ENCODE data around the gene PILRA.
"Not testable (repeated sequence)": the region's sequence is repeated elsewhere in the genome, so short reads cannot be mapped to it uniquely, and the experiment has no call there.

The PILRA gene

GRCh38 chr7:100358027-100358856 is 15.0 kb upstream of the PILRA start, which contains the start of gene PILRB:
Gene PILRB (plus strand): TSS chr7:100358117. CDS start chr7:100358303, 186 bp downstream.
- DNase-seq = no peak

- DNase-seq = no peak
Measured at GRCh38 chr7:100358857-100359212, 14.5 kb upstream of the PILRA start.

- no peak for DNase-seq
Measured at GRCh38 chr7:100360135-100360854, 13.0 kb upstream of the PILRA start.

- no peak for DNase-seq
Measured at GRCh38 chr7:100363098-100363497, 10.2 kb upstream of the PILRA start.

- DNase-seq = not testable (repeated sequence)
Measured at GRCh38 chr7:100363797-100364196, 9.5 kb upstream of the PILRA start.

- no peak for DNase-seq
Measured at GRCh38 chr7:100364480-100364879, 8.8 kb upstream of the PILRA start.

- not testable (repeated sequence) for DNase-seq
Measured at GRCh38 chr7:100365998-100366367, 7.3 kb upstream of the PILRA start.

GRCh38 chr7:100366411-100367250 is 6.7 kb upstream of the PILRA start:
- DNase-seq = no peak

GRCh38 chr7:100367251-100367620 is 6.1 kb upstream of the PILRA start:
- no peak for DNase-seq

- no peak for DNase-seq
Measured at GRCh38 chr7:100367676-100368613, 5.3 kb upstream of the PILRA start.

- no peak for DNase-seq
Measured at GRCh38 chr7:100369105-100369504, 4.2 kb upstream of the PILRA start.

GRCh38 chr7:100370303-100370702 is 3.0 kb upstream of the PILRA start:
- no peak for DNase-seq

- no peak for DNase-seq
Measured at GRCh38 chr7:100370746-100371145, 2.5 kb upstream of the PILRA start.

GRCh38 chr7:100371561-100372171 is 1.6 kb upstream of the PILRA start:
- DNase-seq = no peak

GRCh38 chr7:100372256-100372655 is 1.0 kb upstream of the PILRA start:
- peak; percentile 68 for DNase-seq

GRCh38 chr7:100372694-100373093 is 593 bp upstream of the PILRA start:
- DNase-seq = no peak

GRCh38 chr7:100373870-100374598 is 747 bp downstream of the PILRA start:
- DNase-seq = not testable (repeated sequence)

- DNase-seq = no peak
Measured at GRCh38 chr7:100374601-100375000, 1.3 kb downstream of the PILRA start.

- no peak for DNase-seq
Measured at GRCh38 chr7:100376066-100376465, 2.8 kb downstream of the PILRA start.

GRCh38 chr7:100378114-100378755 is 4.9 kb downstream of the PILRA start:
- no peak for DNase-seq

GRCh38 chr7:100380196-100380595 is 6.9 kb downstream of the PILRA start:
- DNase-seq = no peak

Data from activated CD8-positive, alpha-beta memory T cell treated with anti-CD3 and anti-CD28 coated beads, Interleukin-2, amount 50 U/mL, for 48 hours (primary cell).